OCI-LY1 (cell line): Measurements from ENCODE around the gene EVPL.

Source experiments
- H2AFZ ChIP-seq: fragments of 200-600 bp; sonication (generic), shearing (Covaris generic); 2 replicates; pipeline ENCODE4 v1.6.0; 2014; ENCODE audit warnings: antibody characterized with exemption, mild to moderate bottlenecking, low read length
- H3F3A ChIP-seq: fragments of 200-600 bp; sonication (generic), shearing (Covaris generic); 2 replicates; pipeline ENCODE4 v1.6.0; 2014; ENCODE audit warnings: mild to moderate bottlenecking, antibody characterized with exemption, low read length, moderate library complexity; ENCODE audit not compliant: insufficient read depth
- H3K27ac ChIP-seq: fragments of 200-600 bp; sonication (generic); 2 replicates; pipeline ENCODE4 v1.5.1; 2014; ENCODE audit warnings: low read length, mixed run types, mild to moderate bottlenecking, low read depth; ENCODE audit not compliant: poor library complexity, severe bottlenecking
- H3K27me3 ChIP-seq: fragments of 200-600 bp; sonication (generic); 2 replicates; pipeline ENCODE4 v1.6.0; 2014; ENCODE audit warnings: antibody characterized with exemption, mild to moderate bottlenecking, low read length, moderate library complexity; ENCODE audit not compliant: insufficient read depth
- H3K36me3 ChIP-seq: fragments of 200-600 bp; sonication (generic); 2 replicates; pipeline ENCODE4 v1.6.1; 2014; ENCODE audit warnings: mild to moderate bottlenecking, antibody characterized with exemption, low read length, moderate library complexity, mixed read lengths; ENCODE audit not compliant: insufficient read depth
- H3K4me1 ChIP-seq: fragments of 200-600 bp; sonication (generic); 2 replicates; pipeline ENCODE4 v1.5.1; 2014; ENCODE audit warnings: mild to moderate bottlenecking, low read length, moderate library complexity; ENCODE audit not compliant: insufficient read depth, severe bottlenecking
- H3K4me2 ChIP-seq: fragments of 200-600 bp; sonication (generic), shearing (Covaris generic); 2 replicates; pipeline ENCODE4 v1.6.1; 2014; ENCODE audit warnings: low read length
- H3K4me3 ChIP-seq: fragments of 200-600 bp; sonication (generic); 2 replicates; pipeline ENCODE4 v1.5.1; 2014; ENCODE audit warnings: low read length, low read depth, mild to moderate bottlenecking, mixed read lengths; ENCODE audit not compliant: poor library complexity, severe bottlenecking
- H3K79me2 ChIP-seq: fragments of 200-600 bp; shearing (Covaris generic); 2 replicates; pipeline ENCODE4 v1.6.1; 2016; ENCODE audit warnings: mixed run types, low read length, mixed read lengths; ENCODE audit not compliant: insufficient read depth
- H3K9ac ChIP-seq: fragments of 200-600 bp; sonication (generic), shearing (Covaris generic); 2 replicates; pipeline ENCODE4 v1.6.1; 2014; ENCODE audit warnings: mild to moderate bottlenecking, low read length, mixed read lengths
- H3K9me2 ChIP-seq: fragments of 200-600 bp; sonication (generic), shearing (Covaris generic); 2 replicates; pipeline ENCODE4 v1.6.1; 2014; ENCODE audit warnings: low read depth, mild to moderate bottlenecking, low read length, mixed read lengths
- H3K9me3 ChIP-seq: fragments of 200-600 bp; shearing (Covaris generic); 2 replicates; pipeline ENCODE4 v1.6.1; 2014; ENCODE audit warnings: low read length, mixed read lengths
- H4K20me1 ChIP-seq: fragments of 200-600 bp; sonication (generic), shearing (Covaris generic); 2 replicates; pipeline ENCODE4 v1.6.0; 2016; ENCODE audit warnings: mild to moderate bottlenecking, low read length; ENCODE audit not compliant: insufficient read depth
- CTCF ChIP-seq: fragments of 200-600 bp; sonication (generic), shearing (Covaris generic); IDR thresholded peaks from 2 replicates; pipeline ENCODE4 v1.5.1; 2017; ENCODE audit warnings: mild to moderate bottlenecking, antibody characterized with exemption, low read length, moderate library complexity, mixed read lengths
- EZH2 ChIP-seq: fragments of 200-600 bp; sonication (generic), shearing (Covaris generic); IDR thresholded peaks from 2 replicates; pipeline ENCODE4 v1.8.0; 2017; ENCODE audit warnings: borderline replicate concordance, mixed run types, mild to moderate bottlenecking, antibody characterized with exemption, low read length, moderate library complexity, mixed read lengths

Gene EVPL

GRCh38 chr17:76000016-76000754 lies 26.9 kb downstream of the EVPL start:
- Histone ChIP-seq H3K4me3 (no peak overlapping the region), H3K9me2 (no peaks in the 10 kb centered on the region), H3K4me2 (no peak overlapping the region), H4K20me1 (no peaks in the 10 kb centered on the region), H3K9ac (no peak overlapping the region), H2AFZ (no peak overlapping the region), H3K79me2 (no peaks in the 10 kb centered on the region), H3K9me3 (no peaks in the 10 kb centered on the region), H3K27ac (no peak overlapping the region), H3K4me1 (peaks cover 10% of the 10 kb centered on the region), H3F3A (no peaks in the 10 kb centered on the region), H3K36me3 (no peaks in the 10 kb centered on the region), H3K27me3 (no peaks in the 10 kb centered on the region)
- TF ChIP-seq EZH2 (no peak), CTCF (peak; percentile 84)

GRCh38 chr17:75998327-75998795 lies 28.7 kb downstream of the EVPL start:
- H3K27me3 ChIP-seq, result no peaks in the 10 kb centered on the region
- peaks cover 10% of the 10 kb centered on the region for H3K4me1 ChIP-seq
- no peak overlapping the region for H3K9ac ChIP-seq
- H3K4me2 ChIP-seq, result no peak overlapping the region
- H3K27ac ChIP-seq, result no peak overlapping the region
- no peaks in the 10 kb centered on the region for H3K9me3 ChIP-seq
- no peaks in the 10 kb centered on the region for H3F3A ChIP-seq
- H3K4me3 ChIP-seq, result no peak overlapping the region
- H3K9me2 ChIP-seq, result no peaks in the 10 kb centered on the region
- no peaks in the 10 kb centered on the region for H3K36me3 ChIP-seq
- H2AFZ ChIP-seq, result no peak overlapping the region
- TF ChIP-seq EZH2 (no peak), CTCF (no peak)
- H3K79me2 ChIP-seq, result no peaks in the 10 kb centered on the region
- no peaks in the 10 kb centered on the region for H4K20me1 ChIP-seq

- no peaks in the 10 kb centered on the region for H3F3A ChIP-seq
- no peak overlapping the region for H3K4me2 ChIP-seq
Observed at GRCh38 chr17:75996665-75997590, 30.2 kb downstream of the EVPL start.

More at GRCh38 chr17:75996665-75997590, 30.2 kb downstream of the EVPL start:
- H3K79me2 ChIP-seq, result no peaks in the 10 kb centered on the region
- H4K20me1 ChIP-seq, result no peaks in the 10 kb centered on the region
- no peaks in the 10 kb centered on the region for H3K9me3 ChIP-seq
- H2AFZ ChIP-seq, result no peak overlapping the region
- no peaks in the 10 kb centered on the region for H3K9me2 ChIP-seq
- no peak overlapping the region for H3K27ac ChIP-seq
- TF ChIP-seq EZH2, result no peak
- no peak for TF ChIP-seq CTCF
- no peak overlapping the region for H3K4me3 ChIP-seq
- no peak overlapping the region for H3K9ac ChIP-seq
- H3K4me1 ChIP-seq, result peaks cover 14% of the 10 kb centered on the region
- no peaks in the 10 kb centered on the region for H3K27me3 ChIP-seq
- H3K36me3 ChIP-seq, result 0 out of 2 replicates have a peak, but pooled peaks cover under 1% of the 10 kb centered on the region
